Measurements from ENCODE around the gene MYO1A. TPM values are rescaled to one million over a fixed set of nuclear protein-coding genes. Genes with fewer than 3 reads are reported as not detected.
"Not testable (repeated sequence)": the region's sequence is repeated elsewhere in the genome, so short reads cannot be mapped to it uniquely, and the experiment has no call there.

MYO1A gene
- total RNA-seq, 2 donors from 2014 or later = 0.08 TPM; not detected in 1

DNA sequence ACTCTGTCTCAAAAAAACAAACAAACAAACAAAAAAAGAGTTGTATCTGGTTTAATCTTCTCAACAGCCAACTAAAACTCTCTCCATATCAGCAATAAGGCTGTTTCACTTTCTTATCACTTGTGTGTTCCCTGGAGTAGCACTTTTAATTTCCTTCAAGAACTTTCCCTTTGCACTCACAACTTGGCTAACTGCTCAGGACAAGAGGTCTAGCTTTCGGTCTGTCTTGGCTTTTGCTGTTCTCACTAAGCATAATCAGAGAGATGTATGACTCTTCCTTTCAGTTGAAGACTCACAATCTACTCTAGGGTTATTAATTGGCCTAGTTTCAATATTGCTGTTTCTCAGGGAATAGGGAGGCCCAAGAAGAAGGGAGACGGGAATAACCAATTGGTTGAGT, 16.3 kb upstream of the MYO1A start:
- no peak for DNase-seq (ENCODE audit: low spot score)
- no peaks in the 10 kb centered on the region for H3K4me1 ChIP-seq
- H3K27ac ChIP-seq = no peak overlapping the region
- no peaks in the 10 kb centered on the region for H3K9me3 ChIP-seq
- TF ChIP-seq, protein P1, sequence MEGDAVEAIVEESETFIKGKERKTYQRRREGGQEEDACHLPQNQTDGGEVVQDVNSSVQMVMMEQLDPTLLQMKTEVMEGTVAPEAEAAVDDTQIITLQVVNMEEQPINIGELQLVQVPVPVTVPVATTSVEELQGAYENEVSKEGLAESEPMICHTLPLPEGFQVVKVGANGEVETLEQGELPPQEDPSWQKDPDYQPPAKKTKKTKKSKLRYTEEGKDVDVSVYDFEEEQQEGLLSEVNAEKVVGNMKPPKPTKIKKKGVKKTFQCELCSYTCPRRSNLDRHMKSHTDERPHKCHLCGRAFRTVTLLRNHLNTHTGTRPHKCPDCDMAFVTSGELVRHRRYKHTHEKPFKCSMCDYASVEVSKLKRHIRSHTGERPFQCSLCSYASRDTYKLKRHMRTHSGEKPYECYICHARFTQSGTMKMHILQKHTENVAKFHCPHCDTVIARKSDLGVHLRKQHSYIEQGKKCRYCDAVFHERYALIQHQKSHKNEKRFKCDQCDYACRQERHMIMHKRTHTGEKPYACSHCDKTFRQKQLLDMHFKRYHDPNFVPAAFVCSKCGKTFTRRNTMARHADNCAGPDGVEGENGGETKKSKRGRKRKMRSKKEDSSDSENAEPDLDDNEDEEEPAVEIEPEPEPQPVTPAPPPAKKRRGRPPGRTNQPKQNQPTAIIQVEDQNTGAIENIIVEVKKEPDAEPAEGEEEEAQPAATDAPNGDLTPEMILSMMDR (IDR thresholded peaks at IDR 0.05) = no peak
- peaks cover 5% of the 10 kb centered on the region for H3K36me3 ChIP-seq
- no peak overlapping the region for H3K4me3 ChIP-seq
- no peaks in the 10 kb centered on the region for H3K27me3 ChIP-seq

- TF ChIP-seq, protein P1 (IDR thresholded peaks at IDR 0.05) = no peak
- DNase-seq (ENCODE audit: low spot score) = no peak
- Histone ChIP-seq H3K27ac (no peak overlapping the region), H3K9me3 (no peaks in the 10 kb centered on the region), H3K36me3 (peaks cover 5% of the 10 kb centered on the region), H3K4me1 (no peaks in the 10 kb centered on the region), H3K4me3 (no peak overlapping the region), H3K27me3 (no peaks in the 10 kb centered on the region)
These were observed 14.2 kb upstream of the MYO1A start for GRCh38 chr12:57063991-57064685.

GRCh38 chr12:57058454-57058853, 8.5 kb upstream of the MYO1A start:
- Histone ChIP-seq H3K27me3 (no peaks in the 10 kb centered on the region), H3K27ac (no peak overlapping the region), H3K4me3 (no peak overlapping the region), H3K36me3 (peaks cover 10% of the 10 kb centered on the region), H3K9me3 (no peaks in the 10 kb centered on the region), H3K4me1 (no peaks in the 10 kb centered on the region)
- DNase-seq (ENCODE audit: low spot score) = no peak
- TF ChIP-seq, protein P1 (IDR thresholded peaks at IDR 0.05) = no peak

DNA sequence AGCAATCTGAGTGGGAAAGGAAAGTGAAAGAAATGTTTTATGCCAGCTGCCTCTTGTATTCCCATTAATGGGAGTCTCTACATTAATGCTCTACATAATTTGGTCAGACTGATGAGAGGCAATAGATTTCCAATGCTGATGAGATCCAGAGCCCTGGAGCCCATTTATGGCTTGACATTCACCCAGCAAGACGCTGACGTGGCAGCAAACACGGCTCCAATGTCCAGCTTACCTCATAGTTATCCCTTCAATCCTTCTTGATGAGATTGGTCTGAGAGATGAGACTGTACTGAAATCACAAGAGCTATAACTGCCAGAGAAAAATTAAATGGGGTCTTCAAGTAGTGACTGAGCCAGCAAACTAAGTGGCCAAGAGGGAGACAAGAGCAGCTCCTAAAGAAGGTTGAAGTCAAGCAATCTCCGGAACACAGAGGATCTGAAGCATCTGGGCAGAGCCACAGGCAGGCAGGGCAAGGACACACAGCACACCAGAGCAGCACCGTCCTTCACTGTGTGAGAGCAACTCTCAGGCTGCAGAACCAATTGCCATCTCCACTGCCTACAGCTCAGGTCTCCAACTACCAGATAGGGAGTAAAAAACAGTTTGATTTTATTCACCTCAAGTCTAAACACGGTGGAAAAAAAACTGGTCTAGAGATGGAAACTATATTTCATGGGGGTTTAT, 7.3 kb upstream of the MYO1A start:
- no peaks in the 10 kb centered on the region for H3K4me1 ChIP-seq
- H3K27me3 ChIP-seq = no peaks in the 10 kb centered on the region
- H3K4me3 ChIP-seq = no peak overlapping the region
- TF ChIP-seq, protein P1 (IDR thresholded peaks at IDR 0.05) = no peak
- no peaks in the 10 kb centered on the region for H3K9me3 ChIP-seq
- H3K27ac ChIP-seq = no peak overlapping the region
- no peak for DNase-seq (ENCODE audit: low spot score)
- H3K36me3 ChIP-seq = peaks cover 5% of the 10 kb centered on the region

- peaks cover 5% of the 10 kb centered on the region for H3K36me3 ChIP-seq
- TF ChIP-seq, protein P1 (IDR thresholded peaks at IDR 0.05) = no peak
- no peak overlapping the region for H3K4me3 ChIP-seq
- no peak for DNase-seq (ENCODE audit: low spot score)
- no peak overlapping the region for H3K27ac ChIP-seq
- no peaks in the 10 kb centered on the region for H3K9me3 ChIP-seq
- no peaks in the 10 kb centered on the region for H3K27me3 ChIP-seq
- H3K4me1 ChIP-seq = no peaks in the 10 kb centered on the region
These were observed 5.9 kb upstream of the MYO1A start for GRCh38 chr12:57055824-57056223.

GRCh38 chr12:57053901-57054300, 4.0 kb upstream of the MYO1A start:
- H3K4me3 ChIP-seq; H3K9me3 ChIP-seq; H3K36me3 ChIP-seq; H3K4me1 ChIP-seq; H3K27ac ChIP-seq; DNase-seq (ENCODE audit: low spot score); H3K27me3 ChIP-seq: not testable (repeated sequence)

DNA sequence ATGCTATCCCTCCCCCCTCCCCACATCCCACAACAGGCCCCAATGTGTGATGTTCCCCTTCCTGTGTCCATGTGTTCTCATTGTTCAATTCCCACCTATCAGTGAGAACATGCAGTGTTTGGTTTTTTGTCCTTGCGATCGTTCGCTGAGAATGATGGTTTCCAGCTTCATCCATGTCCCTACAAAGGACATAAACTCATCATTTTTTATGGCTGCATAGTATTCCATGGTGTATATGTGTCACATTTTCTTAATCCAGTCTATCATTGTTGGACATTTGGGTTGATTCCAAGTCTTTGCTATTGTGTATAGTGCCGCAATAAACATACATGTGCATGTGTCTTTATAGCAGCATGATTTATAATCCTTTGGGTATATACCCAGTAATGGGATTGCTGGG, 3.2 kb upstream of the MYO1A start:
- not testable (repeated sequence) for H3K27me3 ChIP-seq; H3K4me3 ChIP-seq; H3K36me3 ChIP-seq; H3K27ac ChIP-seq; H3K4me1 ChIP-seq; DNase-seq (ENCODE audit: low spot score); H3K9me3 ChIP-seq
